Loucy (cell line): Measurements from ENCODE around the gene FAM171A2.

Experiments
- H2AFZ ChIP-seq: fragments of 200-600 bp; sonication (generic); 2 replicates; pipeline ENCODE4 v1.6.0; 2016; ENCODE audit warnings: antibody characterized with exemption, mild to moderate bottlenecking, low read length, moderate library complexity
- H3F3A ChIP-seq: fragments of 200-600 bp; 2 replicates; pipeline ENCODE4 v1.6.0; 2016; ENCODE audit warnings: antibody characterized with exemption, low read depth, mild to moderate bottlenecking
- H3K27me3 ChIP-seq: fragments of 200-600 bp; sonication (generic); 2 replicates; pipeline ENCODE4 v1.6.1; 2014; ENCODE audit warnings: low read length, mild to moderate bottlenecking; ENCODE audit not compliant: insufficient read depth, poor library complexity, severe bottlenecking
- H3K36me3 ChIP-seq: fragments of 200-600 bp; sonication (generic); 2 replicates; pipeline ENCODE4 v1.6.1; 2016; ENCODE audit warnings: low read length; ENCODE audit not compliant: insufficient read depth
- H3K4me1 ChIP-seq: fragments of 200-600 bp; sonication (generic); 2 replicates; pipeline ENCODE4 v1.5.1; 2014; ENCODE audit warnings: low read length, mild to moderate bottlenecking; ENCODE audit not compliant: insufficient read depth, poor library complexity, severe bottlenecking
- H3K4me2 ChIP-seq: fragments of 200-600 bp; sonication (generic); 2 replicates; pipeline ENCODE4 v1.6.0; 2014; ENCODE audit warnings: antibody characterized with exemption, low read length, low read depth, mild to moderate bottlenecking; ENCODE audit not compliant: poor library complexity, severe bottlenecking
- H3K4me3 ChIP-seq: fragments of 200-600 bp; sonication (generic); 2 replicates; pipeline ENCODE4 v1.5.1; 2014; ENCODE audit warnings: low read length, mild to moderate bottlenecking, mixed read lengths; ENCODE audit not compliant: poor library complexity, severe bottlenecking
- H3K79me2 ChIP-seq: fragments of 200-600 bp; sonication (generic); 2 replicates; pipeline ENCODE4 v1.6.1; 2014; ENCODE audit warnings: low read length; ENCODE audit not compliant: insufficient read depth
- H3K9ac ChIP-seq: fragments of 200-600 bp; sonication (generic); 2 replicates; pipeline ENCODE4 v1.6.0; 2014; ENCODE audit warnings: mild to moderate bottlenecking, low read depth, low read length, moderate library complexity; ENCODE audit not compliant: poor library complexity, severe bottlenecking
- H3K9me2 ChIP-seq: fragments of 200-600 bp; sonication (generic); replicated peaks from 2 replicates; pipeline ENCODE4 v1.6.1; 2016; ENCODE audit warnings: low read depth, low read length, mixed read lengths
- H3K9me3 ChIP-seq: fragments of 200-600 bp; sonication (generic); 2 replicates; pipeline ENCODE4 v1.6.1; 2014; ENCODE audit warnings: mild to moderate bottlenecking, antibody characterized with exemption, low read length, low read depth; ENCODE audit not compliant: insufficient read depth
- H4K20me1 ChIP-seq: fragments of 200-600 bp; sonication (generic); 2 replicates; pipeline ENCODE4 v1.6.0; 2014; ENCODE audit warnings: antibody characterized with exemption, low read length, mild to moderate bottlenecking; ENCODE audit not compliant: insufficient read depth, poor library complexity, severe bottlenecking
- CTCF ChIP-seq: fragments of 200-600 bp; sonication (generic); conservative IDR thresholded peaks from 2 replicates; pipeline ENCODE4 v1.5.1; 2014; ENCODE audit warnings: mild to moderate bottlenecking, antibody characterized with exemption, low read length
- EZH2phosphoT487 ChIP-seq: fragments of 200-600 bp; IDR thresholded peaks from 2 replicates; pipeline ENCODE4 v1.6.1; 2018; ENCODE audit warnings: antibody characterized with exemption, mild to moderate bottlenecking, moderate library complexity, borderline replicate concordance

FAM171A2 gene

GRCh38 chr17:44321246-44322120 is 42.2 kb downstream of the FAM171A2 start:
- Histone ChIP-seq H3K9me3 (no peaks in the 10 kb centered on the region), H3K4me2 (no peak overlapping the region), H3K36me3 (peaks cover 9% of the 10 kb centered on the region; the same call in 1 of the 2 replicates), H3K4me1 (peaks cover 8% of the 10 kb centered on the region), H2AFZ (no peak overlapping the region), H3K9ac (no peak overlapping the region), H3K4me3 (no peak overlapping the region), H3F3A (no peaks in the 10 kb centered on the region), H3K27me3 (no peaks in the 10 kb centered on the region), H3K79me2 (peaks cover 12% of the 10 kb centered on the region), H4K20me1 (no peaks in the 10 kb centered on the region), H3K9me2 (no peaks in the 10 kb centered on the region)
- TF ChIP-seq CTCF (no peak), EZH2phosphoT487 (no peak)

- Histone ChIP-seq H3K4me1 (peaks cover 8% of the 10 kb centered on the region), H3K36me3 (peaks cover 9% of the 10 kb centered on the region; the same call in 1 of the 2 replicates), H3K4me3 (no peak overlapping the region), H3K9ac (no peak overlapping the region), H3F3A (no peaks in the 10 kb centered on the region), H3K27me3 (no peaks in the 10 kb centered on the region), H4K20me1 (no peaks in the 10 kb centered on the region), H3K9me2 (no peaks in the 10 kb centered on the region), H2AFZ (no peak overlapping the region), H3K79me2 (peaks cover 12% of the 10 kb centered on the region), H3K4me2 (no peak overlapping the region), H3K9me3 (no peaks in the 10 kb centered on the region)
- TF ChIP-seq CTCF (no peak), EZH2phosphoT487 (no peak)
Measured at GRCh38 chr17:44320066-44320465, 43.6 kb downstream of the FAM171A2 start.

GRCh38 chr17:44318077-44318892 is 45.4 kb downstream of the FAM171A2 start:
- Histone ChIP-seq H3K4me1 (no peaks in the 10 kb centered on the region), H3K9me2 (no peaks in the 10 kb centered on the region), H3F3A (no peaks in the 10 kb centered on the region), H3K36me3 (peaks cover 9% of the 10 kb centered on the region; the same call in 1 of the 2 replicates), H3K4me3 (no peak overlapping the region), H3K9ac (no peak overlapping the region), H3K79me2 (no peaks in the 10 kb centered on the region), H4K20me1 (no peaks in the 10 kb centered on the region), H2AFZ (no peak overlapping the region), H3K4me2 (no peak overlapping the region), H3K27me3 (no peaks in the 10 kb centered on the region), H3K9me3 (no peaks in the 10 kb centered on the region)
- TF ChIP-seq EZH2phosphoT487 (no peak), CTCF (no peak)
